HG03439 (cell line): ENCODE measurements around the gene PITX1.
"Not testable (repeated sequence)": the region's sequence is repeated elsewhere in the genome, so short reads cannot be mapped to it uniquely, and the experiment has no call there.

ENCODE experiments used
- ATAC-seq: cut with Tn5 transposase; IDR thresholded peaks from one replicate; pipeline ENCODE4 v1.9.1; 2021; ENCODE audit warnings: mild to moderate bottlenecking, moderate library complexity; ENCODE audit not compliant: unreplicated experiment

PITX1 gene

GRCh38 chr5:135033901-135034235 lies at the start of gene PITX1:
Gene PITX1, minus strand, starts transcription at chr5:135034228. Its CDS starts 347 bp downstream, at chr5:135033881.
- ATAC-seq, result no peak

GRCh38 chr5:135083334-135083733 lies 49.3 kb upstream of the PITX1 start:
- ATAC-seq, result not testable (repeated sequence)

- ATAC-seq, result no peak
Measured at GRCh38 chr5:135081240-135081639, 47.2 kb upstream of the PITX1 start.

DNA sequence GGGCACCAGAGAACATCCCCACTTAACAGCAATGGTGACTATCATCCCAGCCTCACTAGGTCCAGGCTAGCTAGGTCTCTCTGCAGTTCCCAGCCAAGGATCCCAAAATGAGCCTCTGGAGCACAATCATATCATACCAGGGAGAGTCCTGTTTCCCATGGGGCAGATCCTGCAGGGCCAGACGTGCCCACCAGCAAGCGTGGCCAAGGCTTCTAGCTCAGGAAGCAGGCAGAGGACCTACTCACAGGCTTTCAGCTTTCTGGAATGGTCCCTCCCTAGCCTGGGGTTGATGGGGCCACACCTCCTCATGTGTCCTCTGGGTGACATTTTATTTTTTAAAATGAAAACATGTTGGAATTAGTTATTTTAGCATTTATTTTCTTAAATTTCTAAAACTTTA lies 45.7 kb upstream of the PITX1 start:
- no peak for ATAC-seq

GRCh38 chr5:135079099-135079681 lies 45.2 kb upstream of the PITX1 start:
- no peak for ATAC-seq

GRCh38 chr5:135076801-135077200 lies 42.8 kb upstream of the PITX1 start:
- ATAC-seq, result no peak

GRCh38 chr5:135076051-135076491 lies 42.0 kb upstream of the PITX1 start:
- no peak for ATAC-seq

- ATAC-seq, result no peak
Measured at GRCh38 chr5:135075621-135076020, 41.6 kb upstream of the PITX1 start.

DNA sequence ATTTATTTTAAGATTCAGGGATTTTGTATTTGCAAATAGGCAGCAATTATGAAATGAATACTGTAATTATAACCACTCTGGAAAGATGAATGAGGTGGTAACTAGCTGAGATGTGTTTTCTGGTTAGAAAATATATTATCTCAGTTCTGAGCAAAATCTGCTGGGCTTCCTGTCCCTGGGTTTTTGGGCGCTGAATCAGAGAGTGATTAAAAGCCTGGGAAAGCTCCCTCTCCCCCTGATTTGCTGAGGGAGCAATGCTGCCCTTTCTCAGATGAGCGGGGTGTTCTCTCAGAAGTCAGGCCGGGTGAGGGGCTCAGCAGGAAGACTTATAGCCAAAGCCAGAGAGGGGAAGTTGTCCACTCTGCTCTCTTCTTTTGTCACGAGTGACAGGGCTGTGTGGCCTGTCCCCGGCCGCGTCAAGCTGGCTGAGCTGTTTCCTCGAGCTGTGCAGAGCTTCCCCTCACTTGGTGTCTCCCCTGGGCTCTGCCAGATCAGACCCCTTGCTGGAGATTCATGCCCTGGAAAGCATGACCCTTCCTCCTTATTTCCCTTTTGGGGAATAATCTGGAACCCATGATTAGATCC lies 39.8 kb upstream of the PITX1 start:
- ATAC-seq, result no peak

DNA sequence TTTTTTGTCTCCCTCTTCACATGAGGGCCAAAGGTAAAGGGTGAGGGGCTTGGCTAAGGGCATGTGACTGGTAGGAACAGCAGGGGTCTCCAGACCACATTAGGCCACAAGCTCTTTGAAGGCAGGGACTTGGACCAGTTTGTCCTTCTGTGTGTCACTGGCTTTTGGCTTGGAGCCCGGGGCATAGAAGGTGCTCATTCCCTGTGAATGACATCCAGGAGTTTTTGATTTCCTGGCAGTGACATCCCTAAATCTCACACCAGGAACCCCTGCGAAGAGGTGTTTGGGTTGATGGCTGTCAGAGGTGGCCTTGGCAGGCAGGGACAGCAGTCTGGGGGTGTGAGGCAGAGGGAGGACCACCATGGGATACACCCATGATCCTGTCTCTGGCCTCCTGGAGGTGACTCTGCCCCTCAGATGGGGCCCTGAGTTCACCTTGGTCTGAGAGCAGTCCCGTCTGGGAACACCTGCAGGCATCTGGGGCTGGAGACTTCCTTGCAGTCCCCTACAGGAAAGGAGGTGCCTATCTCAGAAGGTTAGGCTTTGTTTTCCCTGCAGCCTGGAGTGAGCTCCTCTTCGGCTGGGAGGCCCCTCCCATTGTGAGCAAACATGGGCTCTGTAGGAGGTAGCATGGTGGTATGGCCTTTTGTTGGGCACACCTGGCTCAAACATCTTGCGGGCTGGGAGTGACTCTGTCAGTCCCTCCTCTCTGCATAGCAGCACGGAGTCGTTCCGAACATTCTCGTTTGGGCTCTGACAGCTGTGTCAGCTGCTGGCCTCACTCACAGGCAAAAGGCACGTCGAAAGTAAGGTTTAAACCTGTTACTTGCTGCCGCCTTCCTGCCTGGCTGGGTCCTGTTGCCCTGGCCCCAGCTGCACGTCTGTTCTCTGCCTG lies 38.6 kb upstream of the PITX1 start:
- no peak for ATAC-seq

DNA sequence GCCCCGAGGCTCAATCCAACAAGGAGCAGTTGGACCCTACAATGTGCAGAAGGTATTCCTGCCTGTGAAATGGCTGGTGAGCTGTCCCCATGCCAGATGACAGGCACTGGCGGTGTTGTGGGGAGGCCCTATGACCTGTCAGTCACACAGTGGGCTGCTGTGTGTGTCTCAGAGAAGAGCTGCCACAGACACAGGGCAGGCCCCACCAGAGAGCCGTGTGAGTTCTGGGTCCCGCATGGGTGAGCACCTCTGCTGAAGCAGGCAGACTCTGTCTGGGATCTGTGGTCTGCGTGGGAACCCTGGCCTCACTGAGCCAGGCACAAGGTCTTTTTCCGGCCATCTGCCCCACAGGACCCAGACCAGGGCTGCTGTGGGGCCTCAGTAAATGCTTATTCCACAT lies 37.3 kb upstream of the PITX1 start:
- no peak for ATAC-seq

DNA sequence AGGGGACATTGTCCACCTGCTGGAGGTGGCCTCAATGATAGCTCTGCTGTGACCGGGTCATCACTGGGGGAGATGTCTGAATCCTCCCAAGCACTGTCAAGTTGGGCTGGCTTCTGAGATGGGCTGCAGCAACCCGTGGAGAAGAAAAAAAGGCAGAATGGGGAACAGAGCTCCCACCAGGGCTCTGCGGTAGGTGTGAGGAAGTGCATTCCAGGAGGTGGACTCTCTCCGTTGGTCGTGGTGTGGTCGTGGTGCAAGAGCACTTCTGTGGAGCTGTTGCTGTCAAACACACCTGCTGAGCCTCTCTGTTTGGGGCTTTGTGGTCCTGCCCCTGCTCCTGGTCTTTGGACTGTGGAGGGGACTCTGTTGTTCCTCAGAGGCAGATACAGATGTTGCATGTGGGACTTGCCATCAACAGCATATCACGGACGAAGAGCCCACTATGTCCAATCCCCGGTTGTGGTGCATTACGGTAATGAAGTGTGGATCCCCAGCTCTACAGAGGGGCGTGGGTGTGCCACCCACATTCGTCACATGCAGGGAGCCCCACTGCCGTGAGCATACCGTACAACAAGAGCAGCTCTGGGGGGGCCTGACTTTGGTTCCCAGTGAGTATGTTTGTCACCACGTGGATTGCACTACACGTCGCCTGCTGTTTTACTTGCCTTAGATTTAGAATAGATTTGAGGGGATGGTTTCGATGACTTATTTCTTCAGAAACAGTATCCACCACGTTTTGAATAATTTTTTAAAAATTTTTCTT lies 36.0 kb upstream of the PITX1 start:
- no peak for ATAC-seq

DNA sequence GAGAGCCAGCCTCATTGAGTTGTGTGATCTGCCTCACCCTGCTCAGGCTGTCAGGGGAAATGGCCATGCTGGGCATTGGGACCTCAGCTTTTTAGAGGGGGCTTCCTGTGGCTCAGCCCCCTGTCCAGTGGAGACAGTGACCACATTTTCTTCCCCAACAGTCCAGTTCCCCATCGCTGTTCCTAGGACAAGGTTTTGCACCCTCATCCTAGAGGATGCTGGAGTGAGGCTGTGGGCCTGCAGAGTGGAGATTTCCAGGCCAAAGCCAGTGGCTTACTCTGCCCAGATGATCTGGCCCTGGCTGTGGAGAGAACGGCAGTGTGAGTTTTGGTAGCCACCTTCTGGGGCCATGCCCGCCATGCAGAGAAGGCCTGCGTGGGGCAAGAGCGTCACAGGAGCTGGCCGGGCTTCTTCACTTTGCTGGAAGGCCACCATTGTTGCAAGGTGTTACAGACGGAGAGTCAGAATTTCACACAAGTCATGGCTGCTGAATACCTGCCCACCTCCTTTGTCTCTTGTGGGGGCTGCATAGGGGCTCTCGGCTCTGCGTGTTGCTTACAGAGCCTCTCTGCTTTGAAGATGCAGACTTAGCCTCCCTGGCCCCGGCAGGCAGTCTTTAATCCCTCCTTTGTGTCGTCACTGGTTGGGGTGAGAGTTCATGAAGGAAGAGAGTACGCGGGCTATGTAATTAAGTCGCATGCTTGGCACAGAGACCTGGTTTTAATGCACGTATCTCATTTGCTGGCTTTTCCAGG lies 35.2 kb upstream of the PITX1 start:
- ATAC-seq, result no peak

DNA sequence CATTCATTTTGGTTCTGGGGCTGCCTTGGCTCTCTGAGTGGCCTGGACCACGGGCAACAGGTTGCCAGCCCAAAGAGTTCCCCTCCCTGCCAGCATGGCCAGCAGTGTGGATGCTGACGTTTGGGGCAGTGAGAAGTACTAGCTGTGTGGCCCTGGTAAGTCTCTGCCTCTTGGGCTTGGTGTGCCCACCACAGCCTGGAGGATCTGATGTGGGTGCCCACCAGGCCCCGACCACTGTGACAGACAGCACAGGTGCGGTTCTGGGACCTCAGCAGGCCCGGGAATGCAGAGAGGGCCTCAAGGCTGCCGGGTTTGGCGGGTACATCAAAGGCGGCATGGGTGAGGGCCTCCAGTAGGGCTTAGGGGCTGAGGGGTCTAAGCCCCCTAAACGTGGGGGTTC lies 33.6 kb upstream of the PITX1 start:
- no peak for ATAC-seq

- ATAC-seq, result no peak
Measured at GRCh38 chr5:135066781-135067180, 32.8 kb upstream of the PITX1 start.

- no peak for ATAC-seq
Measured at GRCh38 chr5:135065306-135066265, 31.6 kb upstream of the PITX1 start.

DNA sequence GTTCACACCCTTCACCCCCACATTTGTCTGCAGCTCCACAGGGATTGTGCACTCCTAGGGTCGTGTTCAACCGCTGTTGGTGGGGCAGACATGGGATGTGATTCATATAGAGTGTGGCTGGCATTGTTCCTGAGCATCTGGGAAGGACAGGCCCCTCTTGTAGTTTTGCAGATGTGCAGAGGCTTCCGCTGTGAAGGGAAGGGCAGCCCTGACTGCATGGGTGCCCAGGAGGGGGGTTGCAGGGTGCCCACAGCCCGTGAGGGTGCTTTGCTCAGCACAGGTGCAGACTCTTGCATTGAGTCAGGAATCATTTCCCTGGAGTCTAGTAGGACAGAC lies 30.2 kb upstream of the PITX1 start:
- ATAC-seq, result no peak

- ATAC-seq, result no peak
Measured at GRCh38 chr5:135063511-135064234, 29.6 kb upstream of the PITX1 start.

DNA sequence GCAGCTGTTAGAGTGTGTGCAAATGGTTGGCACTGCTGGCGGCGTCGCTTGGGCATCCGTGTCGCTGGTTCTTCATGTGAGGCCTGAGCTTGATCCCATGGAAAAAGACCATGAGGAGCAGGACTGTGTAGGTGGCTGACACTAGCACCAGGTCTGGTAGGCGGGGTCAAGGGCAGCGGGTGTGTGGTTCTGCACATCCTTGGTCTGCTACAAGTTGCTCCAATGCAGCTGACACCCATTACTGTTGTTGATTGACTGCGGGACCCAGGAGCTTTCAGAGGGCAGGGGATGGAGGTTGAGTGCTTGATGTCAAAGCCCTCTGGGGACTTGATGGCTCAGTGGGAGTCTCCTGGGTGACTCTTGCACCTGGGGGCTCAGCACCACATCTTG lies 29.0 kb upstream of the PITX1 start:
- no peak for ATAC-seq
